Calu3 (cell line): ENCODE measurements around the gene LMTK3. TPM values are rescaled to one million over a fixed set of nuclear protein-coding genes. Genes with fewer than 3 reads are reported as not detected.
A peak's percentile ranks its signal among the peaks of the same experiment; 100 is the strongest.

Source experiments
- BruUV-seq: library from RNA; stranded (reverse); fragments of 400-500 nt; replicated peaks from 2 replicates; lab custom pipeline; 2021; lab: Mats Ljungman, UMichigan
- CTCF ChIA-PET: fragments of 300-600 bp; sonication (Branson Sonifier 250); formaldehyde crosslinking; loops from one replicate; lab custom pipeline; 2022; ENCODE audit warnings: antibody characterized with exemption; lab: Charles Lee
- DNase-seq: peaks from one replicate; pipeline ENCODE4 v3.0.0; 2022
- H3K27ac Mint-ChIP-seq: one replicate; pipeline ENCODE4 v1.8.0; 2022; ENCODE audit warnings: mixed read lengths; ENCODE audit not compliant: unreplicated experiment
- H3K27me3 Mint-ChIP-seq: one replicate; pipeline ENCODE4 v1.8.0; 2022; ENCODE audit warnings: mixed read lengths; ENCODE audit not compliant: unreplicated experiment
- H3K36me3 Mint-ChIP-seq: one replicate; pipeline ENCODE4 v1.8.0; 2022; ENCODE audit warnings: mild to moderate bottlenecking, moderate library complexity, mixed read lengths; ENCODE audit not compliant: insufficient read depth, unreplicated experiment
- H3K4me1 Mint-ChIP-seq: one replicate; pipeline ENCODE4 v1.8.0; 2022; ENCODE audit warnings: mild to moderate bottlenecking, low read depth, mixed read lengths; ENCODE audit not compliant: unreplicated experiment
- H3K4me3 Mint-ChIP-seq: one replicate; pipeline ENCODE4 v1.8.0; 2022; ENCODE audit warnings: mild to moderate bottlenecking, low read depth, moderate library complexity, mixed read lengths; ENCODE audit not compliant: unreplicated experiment
- H3K9me3 Mint-ChIP-seq: one replicate; pipeline ENCODE4 v1.8.0; 2022; ENCODE audit warnings: low read depth, mixed read lengths; ENCODE audit not compliant: unreplicated experiment
- CTCF ChIP-seq: fragments of 200-600 bp; IDR thresholded peaks from one replicate; pipeline ENCODE4 v1.8.0; 2022; ENCODE audit warnings: antibody characterized with exemption; ENCODE audit not compliant: unreplicated experiment
- intact Hi-C: fragments of 100-400 bp; cut with micrococcal nuclease; formaldehyde crosslinking; loops from one replicate; pipeline ENCODE4 v1.10.0; 2022; ENCODE audit not compliant: unreplicated experiment
- total RNA-seq: library from RNA; stranded (reverse); gene quantifications from 2 replicates; pipeline ENCODE4 v1.2.3, GENCODE V29; 2022

Gene LMTK3
- total RNA-seq, 1 experiment from 2014 or later = 1.0 TPM

GRCh38 chr19:48553676-48554384 is 42.2 kb upstream of the LMTK3 start:
- no TSS peak for BruUV-seq
- TF ChIP-seq CTCF = no peak
- H3K27ac Mint-ChIP-seq = no peak overlapping the region
- peaks cover 35% of the 10 kb centered on the region for H3K4me1 Mint-ChIP-seq
- H3K9me3 Mint-ChIP-seq = no peaks in the 10 kb centered on the region
- no peak overlapping the region for H3K4me3 Mint-ChIP-seq
- CTCF ChIA-PET = interaction anchor here (0.9 kb wide), 1 partner anchor 48 kb away, joined by 3 read pairs; no protein-coding TSS in a partner anchor
- intact Hi-C loops = no loop called here
- peaks cover 14% of the 10 kb centered on the region for H3K27me3 Mint-ChIP-seq
- H3K36me3 Mint-ChIP-seq = peaks cover 8% of the 10 kb centered on the region
- peak; percentile 27 for DNase-seq

- no peak for DNase-seq
- peaks cover 29% of the 10 kb centered on the region for H3K4me1 Mint-ChIP-seq
- CTCF ChIA-PET = interaction anchor here (0.6 to 0.7 kb wide), 2 partner anchors 22 to 47 kb away, joined by 4 to 5 read pairs; no protein-coding TSS in a partner anchor
- H3K36me3 Mint-ChIP-seq = peaks cover 5% of the 10 kb centered on the region
- no TSS peak for BruUV-seq
- no peak overlapping the region for H3K4me3 Mint-ChIP-seq
- peaks cover 14% of the 10 kb centered on the region for H3K27me3 Mint-ChIP-seq
- H3K27ac Mint-ChIP-seq = no peak overlapping the region
- TF ChIP-seq CTCF = no peak
- intact Hi-C loops = no loop called here
- H3K9me3 Mint-ChIP-seq = no peaks in the 10 kb centered on the region
These were observed 41.0 kb upstream of the LMTK3 start for GRCh38 chr19:48552406-48553322.

DNA sequence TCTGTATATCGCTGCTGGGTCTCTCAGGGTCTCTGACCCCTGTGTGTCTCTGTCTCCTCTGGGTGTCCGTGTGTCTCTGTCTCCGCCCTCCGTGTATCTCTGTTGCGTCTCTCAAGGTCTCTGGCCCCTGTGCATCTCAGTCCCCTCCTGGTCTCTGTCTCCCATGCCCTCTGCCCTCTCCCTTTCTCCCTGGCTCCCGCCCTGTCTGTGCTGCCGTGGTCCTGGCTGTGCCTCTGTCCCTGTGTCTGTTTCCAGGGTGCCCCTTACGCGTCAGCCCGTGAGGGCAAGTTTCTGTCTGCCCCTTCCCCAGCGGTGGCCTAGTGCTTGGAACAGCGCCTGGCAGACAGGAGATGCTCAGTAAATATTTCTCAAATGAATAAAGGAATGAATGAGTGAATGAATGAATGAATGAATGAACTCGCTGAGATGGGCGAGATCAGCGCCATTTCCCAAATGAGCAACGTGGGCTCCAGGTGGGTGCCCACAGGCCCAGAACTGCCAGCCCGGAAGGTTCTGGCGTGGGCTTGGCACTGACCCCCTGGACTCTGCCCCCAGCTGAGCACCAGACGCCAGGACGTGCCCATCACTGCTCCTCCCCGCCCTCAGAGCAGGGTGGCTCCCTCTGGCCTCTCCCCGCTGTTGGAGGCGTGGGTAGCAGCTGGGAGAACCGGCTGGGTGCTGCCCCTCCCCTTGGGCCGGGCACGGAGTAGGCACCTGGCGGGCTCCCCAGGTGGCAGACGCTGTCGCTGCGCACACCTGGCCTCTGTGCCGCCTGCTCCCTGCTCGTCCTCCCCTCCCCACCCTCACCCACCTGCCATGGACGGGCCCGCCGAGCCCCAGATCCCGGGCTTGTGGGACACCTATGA is 40.0 kb upstream of the LMTK3 start, which contains the start of gene SULT2B1:
SULT2B1 (plus strand) TSS at position 736 of the 866 bp plus-strand sequence; CDS start at position 817, 81 bp downstream.
- CTCF ChIA-PET = interaction anchor here (0.5 to 0.8 kb wide), 3 partner anchors 17 to 46 kb away, joined by 4 to 7 read pairs (median 4); no protein-coding TSS in a partner anchor
- intact Hi-C loops = no loop called here
- Mint-ChIP-seq H3K4me3 (no peak within 1 kb of the TSS), H3K27ac (peak within 1 kb of the TSS; percentile 23), H3K27me3 (peaks cover 14% of the 10 kb centered on the region), H3K4me1 (peaks cover 29% of the 10 kb centered on the region), H3K9me3 (no peaks in the 10 kb centered on the region), H3K36me3 (peaks cover 5% of the 10 kb centered on the region)
- BruUV-seq = no TSS peak
- no peak for TF ChIP-seq CTCF
- DNase-seq = peak; percentile 86
